Peyer's patch (tissue), 4 donors: Measurements from ENCODE around the gene ANKRD11.

Experiments used
- CTCF ChIP-seq, 6 experiments: fragments of 450-650 bp in 4 of 6; fragments of 200-600 bp in 2 of 6; sonication (generic) in 1 of 6; IDR thresholded peaks; one replicate each; pipeline ENCODE4 v1.5.1; 2017 to 2019; ENCODE audit warnings: antibody characterized with exemption in 6 of 6, mild to moderate bottlenecking in 3 of 6, moderate library complexity in 1 of 6
- POLR2A ChIP-seq, 2 donors: fragments of 450-650 bp; IDR thresholded peaks; one replicate each; pipeline ENCODE4 v1.5.1; 2017; ENCODE audit warnings: antibody characterized with exemption in 2 of 2, mild to moderate bottlenecking in 2 of 2, moderate library complexity in 2 of 2

DNA sequence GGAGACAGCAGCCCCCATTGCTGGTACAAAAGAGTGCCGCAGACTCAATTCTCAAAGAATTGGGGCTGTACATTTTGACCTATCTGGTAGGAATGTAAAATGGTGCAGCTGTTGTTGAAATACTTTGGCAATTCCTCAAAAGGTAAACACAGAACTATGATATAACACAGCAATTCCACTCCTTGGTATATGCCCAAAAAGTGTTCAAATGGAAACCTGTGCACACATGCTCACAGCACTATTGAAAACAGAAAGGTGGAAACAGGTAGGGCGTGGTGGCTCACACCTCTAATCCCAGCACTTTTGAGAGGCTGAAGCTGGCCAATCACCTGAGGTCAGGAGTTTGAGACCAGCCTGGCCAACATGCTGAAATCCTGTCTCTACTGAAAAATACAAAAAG is 34.7 kb downstream of the ANKRD11 start:
- TF ChIP-seq CTCF (IDR thresholded peaks at IDR 0.05) (no peak), POLR2A (IDR thresholded peaks at IDR 0.05) (no peak)
